RWPE2 (cell line): ENCODE measurements around the gene EEFSEC.

Experiments
- ATAC-seq: fragments of 200-7000 bp; cut with Tn5 transposase; 3 replicates; pipeline ENCODE4 v1.9.1; 2021; ENCODE audit warnings: low read depth
- DNase-seq: peaks from one replicate; pipeline ENCODE4 v3.0.0-alpha.2; 2020; ENCODE audit warnings: low spot score
- H3K27ac ChIP-seq: fragments of 450-650 bp; 2 replicates; pipeline ENCODE4 v1.5.1; 2017; ENCODE audit warnings: mild to moderate bottlenecking; ENCODE audit not compliant: poor library complexity, severe bottlenecking
- H3K27me3 ChIP-seq: fragments of 250-450 bp; sonication (Bioruptor Pico); 2 replicates; pipeline ENCODE4 v1.5.1; 2021; ENCODE audit warnings: mild to moderate bottlenecking, moderate library complexity; ENCODE audit not compliant: insufficient read depth, poor library complexity, severe bottlenecking
- H3K36me3 ChIP-seq: fragments of 250-450 bp; sonication (Bioruptor Pico); 2 replicates; pipeline ENCODE4 v1.5.1; 2020; ENCODE audit warnings: low read depth, mild to moderate bottlenecking, moderate library complexity
- H3K4me1 ChIP-seq: fragments of 250-450 bp; sonication (Bioruptor Pico); 2 replicates; pipeline ENCODE4 v1.5.1; 2021; ENCODE audit warnings: mild to moderate bottlenecking, moderate library complexity; ENCODE audit not compliant: insufficient read depth, poor library complexity, severe bottlenecking
- H3K4me3 ChIP-seq: fragments of 250-450 bp; sonication (Bioruptor Pico); 2 replicates; pipeline ENCODE4 v1.5.1; 2021; ENCODE audit warnings: mild to moderate bottlenecking, moderate library complexity; ENCODE audit not compliant: severe bottlenecking
- H3K9me3 ChIP-seq: fragments of 250-450 bp; sonication (Bioruptor Pico); 2 replicates; pipeline ENCODE4 v1.5.1; 2021; ENCODE audit warnings: mild to moderate bottlenecking, moderate library complexity; ENCODE audit not compliant: severe bottlenecking
- CTCF ChIP-seq: fragments of 450-650 bp; IDR thresholded peaks from one replicate; pipeline ENCODE4 v1.5.1; 2017; ENCODE audit warnings: mild to moderate bottlenecking, moderate library complexity; ENCODE audit not compliant: poor library complexity, severe bottlenecking

EEFSEC gene

GRCh38 chr3:128144512-128145187 is 8.6 kb upstream of the EEFSEC start:
- Histone ChIP-seq H3K27me3 (no peaks in the 10 kb centered on the region), H3K9me3 (no peaks in the 10 kb centered on the region), H3K27ac (no peak overlapping the region), H3K36me3 (no peaks in the 10 kb centered on the region), H3K4me3 (no peak overlapping the region), H3K4me1 (no peaks in the 10 kb centered on the region)
- TF ChIP-seq CTCF, result no peak
- ATAC-seq (no peak), DNase-seq (no peak)

GRCh38 chr3:128145279-128145678 is 8.0 kb upstream of the EEFSEC start:
- DNase-seq, result no peak
- H3K27me3 ChIP-seq, result no peaks in the 10 kb centered on the region
- no peak overlapping the region for H3K4me3 ChIP-seq
- ATAC-seq, result no peak
- H3K27ac ChIP-seq, result no peak overlapping the region
- H3K9me3 ChIP-seq, result no peaks in the 10 kb centered on the region
- H3K36me3 ChIP-seq, result no peaks in the 10 kb centered on the region
- H3K4me1 ChIP-seq, result no peaks in the 10 kb centered on the region
- no peak for TF ChIP-seq CTCF

- Histone ChIP-seq H3K4me1 (no peaks in the 10 kb centered on the region), H3K4me3 (no peak overlapping the region), H3K27ac (no peak overlapping the region), H3K9me3 (no peaks in the 10 kb centered on the region), H3K27me3 (no peaks in the 10 kb centered on the region), H3K36me3 (no peaks in the 10 kb centered on the region)
- DNase-seq, result no peak
- no peak for ATAC-seq
- TF ChIP-seq CTCF, result no peak
Observed at GRCh38 chr3:128146201-128146600, 7.1 kb upstream of the EEFSEC start.

- Histone ChIP-seq H3K27me3 (no peaks in the 10 kb centered on the region), H3K9me3 (no peaks in the 10 kb centered on the region), H3K4me3 (no peak overlapping the region), H3K4me1 (peaks cover 2% of the 10 kb centered on the region), H3K27ac (no peak overlapping the region), H3K36me3 (no peaks in the 10 kb centered on the region)
- ATAC-seq, result no peak
- DNase-seq, result no peak
- TF ChIP-seq CTCF, result no peak
Observed at GRCh38 chr3:128149650-128150049, 3.6 kb upstream of the EEFSEC start.

- ATAC-seq (no peak), DNase-seq (no peak)
- Histone ChIP-seq H3K27ac (no peak overlapping the region), H3K4me1 (peaks cover 4% of the 10 kb centered on the region), H3K4me3 (no peak overlapping the region), H3K9me3 (no peaks in the 10 kb centered on the region), H3K27me3 (no peaks in the 10 kb centered on the region), H3K36me3 (peaks cover 4% of the 10 kb centered on the region; the same call in 1 of the 2 replicates)
- no peak for TF ChIP-seq CTCF
Observed at GRCh38 chr3:128151758-128152274, 1.5 kb upstream of the EEFSEC start.
